ENCODE results near the gene CECR2.
A peak's percentile ranks its signal among the peaks of the same experiment; 100 is the strongest.
"Not testable (repeated sequence)": the region's sequence is repeated elsewhere in the genome, so short reads cannot be mapped to it uniquely, and the experiment has no call there.

Gene CECR2

GRCh38 chr22:17407643-17408042, 38.4 kb downstream of the CECR2 start:
- no peak for DNase-seq

- DNase-seq, result no peak
These were observed 41.3 kb downstream of the CECR2 start for GRCh38 chr22:17410576-17410975.

DNA sequence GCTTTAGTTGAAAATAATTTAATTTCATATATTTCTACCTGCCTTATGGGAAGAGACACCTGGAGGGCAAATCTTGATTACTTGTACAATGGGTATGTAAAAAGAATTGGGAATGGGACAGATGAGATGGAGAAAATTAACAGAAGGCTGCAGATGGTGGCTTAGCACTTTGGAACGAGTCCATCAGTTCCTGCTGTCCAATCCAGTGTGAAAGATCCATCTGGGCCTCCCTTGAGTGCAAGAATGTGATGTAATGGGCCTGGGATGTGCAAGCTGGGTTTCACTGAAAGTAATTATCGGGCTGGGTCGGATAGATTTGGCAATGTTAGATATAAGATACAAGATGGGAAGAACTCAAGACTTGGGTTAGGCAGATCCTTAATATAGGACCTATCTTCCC, 42.0 kb downstream of the CECR2 start:
- no peak for DNase-seq

GRCh38 chr22:17412232-17412631, 43.0 kb downstream of the CECR2 start:
- DNase-seq, result peak; percentile 58

DNA sequence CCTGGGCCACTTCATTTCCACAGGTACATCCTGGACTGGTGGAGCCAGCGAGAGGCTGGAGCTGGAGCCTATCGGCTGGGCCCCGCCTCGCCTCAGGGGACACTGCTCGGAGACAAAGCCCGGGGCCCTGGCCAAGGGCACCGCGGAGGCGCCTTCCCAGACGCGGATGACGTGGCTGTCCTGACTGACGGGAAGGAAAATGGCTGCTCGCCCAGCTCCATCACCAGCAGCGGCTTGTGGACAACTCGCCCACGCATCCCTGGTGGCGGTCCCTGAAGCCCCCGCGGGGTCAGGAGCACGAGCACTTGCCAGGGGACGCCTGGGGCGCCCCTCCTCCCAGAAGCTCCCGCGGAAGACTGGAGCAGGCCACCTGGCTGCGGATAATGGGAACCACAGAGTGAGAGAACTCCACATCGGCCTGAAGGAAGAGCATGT, 49.6 kb downstream of the CECR2 start:
- no peak for DNase-seq

- DNase-seq, result no peak
These were observed 50.1 kb downstream of the CECR2 start for GRCh38 chr22:17419348-17419747.

DNA sequence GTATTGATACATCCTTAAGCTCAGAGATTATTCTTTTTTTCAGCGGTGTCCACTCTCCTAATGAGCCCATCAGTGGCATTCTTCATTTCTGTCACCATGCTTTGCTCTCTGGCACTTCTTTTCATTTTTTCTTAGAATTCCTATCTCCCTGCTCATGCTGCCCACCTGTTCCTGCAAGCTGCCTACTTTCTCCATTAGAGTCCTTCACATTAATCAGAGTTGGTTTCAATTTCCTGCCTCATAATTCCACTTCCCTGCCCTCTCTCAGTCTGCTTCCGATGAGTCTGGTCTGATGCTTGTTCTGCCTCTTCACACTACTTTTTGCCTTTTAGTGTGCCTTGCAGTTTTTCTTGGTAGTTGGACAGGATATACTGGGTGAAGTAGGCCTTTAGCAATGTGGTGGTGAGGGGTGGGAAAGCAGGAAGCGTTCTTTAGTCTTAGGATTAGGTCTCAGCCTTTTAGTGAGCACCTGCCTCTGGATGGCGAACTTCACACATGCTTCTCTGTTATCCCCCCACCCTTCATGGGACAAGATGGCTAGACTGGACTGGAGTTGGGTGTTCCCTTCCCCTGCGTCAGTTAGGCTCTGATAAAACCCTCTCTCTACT, 53.6 kb downstream of the CECR2 start:
- no peak for DNase-seq

GRCh38 chr22:17423616-17424015, 54.4 kb downstream of the CECR2 start:
- DNase-seq, result no peak

- DNase-seq, result not testable (repeated sequence)
These were observed 58.3 kb downstream of the CECR2 start for GRCh38 chr22:17427528-17427927.

DNA sequence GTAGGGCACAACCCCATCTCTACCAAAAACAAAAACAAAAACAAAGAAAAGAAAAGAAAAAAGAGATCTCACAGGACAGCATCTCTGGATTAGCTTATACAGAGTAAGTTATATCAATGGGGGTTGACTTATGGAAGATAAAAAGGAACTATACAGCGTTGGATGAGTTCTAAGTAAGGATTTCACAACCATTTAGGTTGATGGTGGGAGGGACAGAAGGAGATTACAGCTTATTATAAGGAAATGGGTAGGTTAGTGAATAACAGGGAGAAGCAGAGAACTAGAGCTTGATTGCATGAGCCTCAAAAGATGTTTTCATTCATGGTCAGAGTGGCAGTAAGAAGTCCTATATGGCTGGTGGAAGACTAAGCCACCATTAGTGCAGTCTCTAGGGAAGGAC, 60.3 kb downstream of the CECR2 start:
- DNase-seq, result no peak

GRCh38 chr22:17430412-17430811, 61.2 kb downstream of the CECR2 start:
- no peak for DNase-seq

GRCh38 chr22:17431179-17431578, 61.9 kb downstream of the CECR2 start:
- no peak for DNase-seq

GRCh38 chr22:17434856-17435255, 65.6 kb downstream of the CECR2 start:
- DNase-seq, result no peak

DNA sequence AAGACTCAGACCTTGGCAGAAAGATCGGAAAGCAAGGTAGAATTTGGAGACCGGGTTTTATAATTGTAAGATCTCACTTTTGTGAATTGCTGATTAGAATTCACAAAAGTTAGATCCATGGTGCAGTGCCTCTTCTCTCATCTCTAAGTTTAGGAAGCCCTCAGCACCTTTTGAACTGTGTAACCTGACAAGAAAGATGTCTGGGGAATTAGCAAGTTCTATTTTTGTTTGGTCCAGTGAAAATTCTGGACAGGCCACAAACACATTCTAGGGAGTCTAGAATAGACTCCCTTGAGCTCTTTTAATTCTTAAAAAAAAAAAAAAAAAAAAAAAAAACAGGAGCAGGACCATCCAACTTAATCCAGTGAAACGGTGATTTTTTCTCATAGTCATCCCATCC, 66.1 kb downstream of the CECR2 start:
- no peak for DNase-seq

DNA sequence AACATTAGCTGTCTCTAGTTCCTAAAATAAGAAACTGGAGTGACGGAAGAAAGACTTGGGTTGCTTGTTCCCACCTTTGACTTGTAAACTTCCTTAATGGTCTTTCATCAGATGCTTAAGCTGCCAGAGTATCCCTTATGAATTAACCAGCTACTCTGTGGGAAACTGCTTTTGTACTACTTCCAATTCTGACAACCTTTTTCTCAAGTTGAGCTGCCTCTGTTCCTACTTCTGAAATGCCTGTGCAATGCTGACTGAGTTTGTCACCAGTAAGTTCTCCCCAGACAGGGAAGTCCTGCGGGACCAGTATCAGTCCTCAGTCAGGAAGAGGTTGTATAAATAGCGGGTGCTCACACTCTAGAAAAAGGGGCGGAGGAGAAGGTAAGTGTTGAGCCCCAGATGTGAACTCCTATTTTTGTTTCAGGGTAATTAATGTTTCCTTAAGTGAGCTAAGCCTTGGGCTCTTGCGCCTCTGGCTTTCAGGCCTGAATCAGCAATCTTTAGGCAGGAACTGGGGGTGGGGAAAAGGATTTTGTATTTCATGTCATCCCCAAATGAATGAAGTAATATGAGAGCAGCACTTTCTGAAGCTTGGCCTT, 67.2 kb downstream of the CECR2 start:
- no peak for DNase-seq

- no peak for DNase-seq
These were observed 67.7 kb downstream of the CECR2 start for GRCh38 chr22:17436981-17437412.

- no peak for DNase-seq
These were observed 68.8 kb downstream of the CECR2 start for GRCh38 chr22:17438026-17438425.

DNA sequence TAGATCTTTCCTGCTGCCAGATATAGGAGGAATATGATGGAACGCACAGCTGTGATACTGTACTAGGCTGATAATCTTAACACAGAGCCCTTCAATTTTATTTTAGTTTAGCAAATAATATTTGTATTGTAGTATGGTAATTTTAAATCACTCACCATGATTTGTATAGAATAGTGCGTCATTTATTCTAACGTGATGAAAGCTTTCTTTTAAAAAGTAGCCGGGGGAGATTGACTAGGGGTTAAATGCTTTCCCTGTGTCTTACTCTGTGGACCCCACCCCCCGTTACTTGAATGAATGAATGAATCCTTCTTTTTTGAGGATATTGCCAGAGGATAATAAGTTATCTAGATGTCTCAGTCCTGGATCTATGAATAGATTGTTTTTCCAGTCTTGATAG, 72.1 kb downstream of the CECR2 start:
- DNase-seq, result no peak

DNA sequence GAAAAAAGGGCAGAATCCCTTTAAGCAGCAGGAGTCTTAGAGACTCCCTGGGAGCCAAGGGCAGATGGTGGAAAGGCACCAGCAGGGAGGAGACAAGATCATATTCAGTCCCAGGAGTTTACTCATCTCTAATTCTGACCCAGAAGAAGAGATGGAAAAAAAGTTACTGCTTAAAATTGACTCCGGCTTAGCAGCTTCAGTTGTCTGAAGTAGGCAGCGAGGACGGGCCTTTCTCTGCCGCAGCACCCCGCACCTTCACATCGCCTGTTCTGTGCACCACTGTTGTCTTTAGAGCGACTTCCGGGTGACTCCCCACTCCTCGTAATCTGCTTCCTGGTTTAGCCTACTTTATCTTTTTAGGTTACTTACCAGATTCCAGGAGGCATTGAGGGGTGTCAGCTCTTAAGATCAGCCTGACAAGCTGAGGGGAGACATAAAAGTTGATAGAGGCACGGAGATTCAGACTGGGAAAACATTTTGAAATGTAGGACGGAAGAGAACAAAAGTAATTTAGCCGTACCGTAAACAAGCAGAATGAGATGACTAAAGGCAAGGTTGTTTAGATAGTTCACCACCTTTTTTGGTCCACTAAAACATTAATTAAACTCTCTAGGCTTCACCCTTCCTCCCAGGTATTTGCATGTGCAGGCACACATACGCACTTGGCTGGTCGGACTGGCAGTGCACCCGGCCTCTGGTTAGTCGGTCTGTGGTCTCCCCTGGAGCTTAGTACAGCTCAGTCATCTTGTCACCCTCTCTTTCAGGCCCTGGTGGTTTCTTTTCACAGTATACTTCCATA, 74.3 kb downstream of the CECR2 start:
- DNase-seq, result no peak

- no peak for DNase-seq
These were observed 74.9 kb downstream of the CECR2 start for GRCh38 chr22:17444204-17444504.

DNA sequence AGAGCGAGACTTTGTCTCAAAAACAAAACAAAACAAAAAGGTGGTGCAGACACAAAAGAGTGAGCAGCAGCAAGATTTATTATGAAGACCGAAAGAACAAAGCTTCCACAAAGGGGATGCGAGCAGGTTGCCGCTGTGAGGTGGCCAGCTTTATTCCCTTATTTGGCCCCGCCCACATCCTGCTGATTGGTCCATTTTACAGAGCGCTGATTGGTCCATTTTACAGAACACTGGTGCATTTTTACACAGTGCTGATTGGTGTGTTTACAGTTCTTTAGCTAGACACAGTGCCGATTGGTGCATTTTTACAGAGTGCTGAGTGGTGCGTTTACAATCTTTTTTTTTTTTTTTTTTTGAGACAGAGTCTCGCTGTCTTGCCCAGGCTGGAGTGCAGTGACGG, 77.4 kb downstream of the CECR2 start:
- DNase-seq, result no peak

- DNase-seq, result no peak
These were observed 82.1 kb downstream of the CECR2 start for GRCh38 chr22:17451316-17451715.

- DNase-seq, result no peak
These were observed 91.6 kb downstream of the CECR2 start for GRCh38 chr22:17460895-17461294.

- DNase-seq, result no peak
These were observed 101.7 kb downstream of the CECR2 start for GRCh38 chr22:17470880-17471500.
